IMR-90 (cell line): Measurements from ENCODE around the gene CYP21A2. TPM values are rescaled to one million over a fixed set of nuclear protein-coding genes. Genes with fewer than 3 reads are reported as not detected.

Experiments used
- ATAC-seq: fragments of 200-7000 bp; cut with Tn5 transposase; 2 replicates; pipeline ENCODE4 v1.9.1; 2020; ENCODE audit warnings: low read depth, mild to moderate bottlenecking, moderate library complexity
- BruUV-seq: library from RNA; stranded (reverse); fragments of 400-500 nt; replicated peaks from 2 replicates; lab custom pipeline; 2021; lab: Mats Ljungman, UMichigan
- CTCF ChIA-PET: fragments of 300-600 bp; formaldehyde crosslinking; extraction: SDS; loops from one replicate; lab custom pipeline; 2021; ENCODE audit warnings: antibody characterized with exemption; lab: Yijun Ruan, JAX
- POLR2A ChIA-PET: fragments of 300-600 bp; sonication (Branson Sonifier 250); formaldehyde crosslinking; loops from one replicate; lab custom pipeline; 2022; ENCODE audit warnings: antibody characterized with exemption; ENCODE audit not compliant: unreplicated experiment; lab: Charles Lee
- DNase-seq: peaks from one replicate; pipeline ENCODE4 v3.0.0; 2013
- H2AFZ ChIP-seq: replicated peaks from 2 replicates; pipeline ENCODE3; 2013; ENCODE audit warnings: low read length, mild to moderate bottlenecking; ENCODE audit not compliant: poor library complexity
- H2AK5ac ChIP-seq: 2 replicates; pipeline ENCODE4 v1.6.1; 2013; ENCODE audit warnings: low read depth, low read length, inconsistent platforms
- H2AK9ac ChIP-seq: replicated peaks from 2 replicates; pipeline ENCODE3; 2013; ENCODE audit warnings: mild to moderate bottlenecking, low read depth, low read length, moderate library complexity; ENCODE audit not compliant: poor library complexity
- H2BK120ac ChIP-seq: 2 replicates; pipeline ENCODE4 v1.6.1; 2013; ENCODE audit warnings: low read depth, low read length, inconsistent platforms
- H2BK15ac ChIP-seq: 3 replicates; pipeline ENCODE4 v1.6.1; 2013; ENCODE audit warnings: low read depth, low read length, inconsistent platforms
- H2BK20ac ChIP-seq: 2 replicates; pipeline ENCODE4 v1.6.1; 2013; ENCODE audit warnings: low read depth, mild to moderate bottlenecking, inconsistent platforms, low read length, moderate library complexity
- H2BK5ac ChIP-seq: 2 replicates; pipeline ENCODE4 v1.6.1; 2013; ENCODE audit warnings: mild to moderate bottlenecking, low read depth, low read length, inconsistent platforms; ENCODE audit not compliant: poor library complexity, severe bottlenecking
- H3K14ac ChIP-seq: replicated peaks from 2 replicates; pipeline ENCODE4 v1.6.1; 2013; ENCODE audit warnings: low read depth, low read length, inconsistent platforms
- H3K18ac ChIP-seq: 2 replicates; pipeline ENCODE4 v1.6.1; 2013; ENCODE audit warnings: low read depth, low read length, control low read depth
- H3K23ac ChIP-seq: 2 replicates; pipeline ENCODE4 v1.6.1; 2013; ENCODE audit warnings: low read depth, low read length, inconsistent platforms
- H3K27ac ChIP-seq: 2 replicates; pipeline ENCODE4 v1.5.1; 2013; ENCODE audit warnings: mild to moderate bottlenecking, control low read depth, low read length; ENCODE audit not compliant: insufficient read depth
- H3K27me3 ChIP-seq: 2 replicates; pipeline ENCODE4 v1.6.1; 2013; ENCODE audit warnings: low read length; ENCODE audit not compliant: control insufficient read depth, insufficient read depth
- H3K36me3 ChIP-seq: 2 replicates; pipeline ENCODE4 v1.6.1; 2013; ENCODE audit warnings: low read length, mixed read lengths; ENCODE audit not compliant: control insufficient read depth, insufficient read depth
- H3K4ac ChIP-seq: 2 replicates; pipeline ENCODE4 v1.6.1; 2013; ENCODE audit warnings: low read depth, low read length, inconsistent platforms
- H3K4me1 ChIP-seq: 2 replicates; pipeline ENCODE4 v1.6.1; 2013; ENCODE audit warnings: low read length, mixed read lengths; ENCODE audit not compliant: control insufficient read depth, insufficient read depth
- H3K4me2 ChIP-seq: 2 replicates; pipeline ENCODE4 v1.6.1; 2013; ENCODE audit warnings: low read depth, mild to moderate bottlenecking, control low read depth, low read length, moderate library complexity
- H3K4me3 ChIP-seq: 2 replicates; pipeline ENCODE4 v1.5.1; 2013; ENCODE audit warnings: low read depth, mild to moderate bottlenecking, control low read depth, low read length, moderate library complexity; ENCODE audit not compliant: insufficient read depth
- H3K56ac ChIP-seq: 2 replicates; pipeline ENCODE4 v1.6.1; 2013; ENCODE audit warnings: low read length, inconsistent platforms; ENCODE audit not compliant: insufficient read depth; ENCODE audit errors: extremely low read depth
- H3K79me1 ChIP-seq, 2 experiments: 2 replicates each; pipeline ENCODE4 v1.6.1; 2013; ENCODE audit warnings: low read length in 2 of 2, inconsistent platforms in 1 of 2, low read depth in 1 of 2
- H3K9ac ChIP-seq: 2 replicates; pipeline ENCODE4 v1.6.1; 2013; ENCODE audit warnings: low read depth, low read length, control low read depth
- H3K9me1 ChIP-seq: 2 replicates; pipeline ENCODE4 v1.6.1; 2013; ENCODE audit warnings: low read length, inconsistent platforms; ENCODE audit not compliant: insufficient read depth
- H3K9me3 ChIP-seq: 2 replicates; pipeline ENCODE4 v1.6.1; 2013; ENCODE audit warnings: low read length; ENCODE audit not compliant: control insufficient read depth, insufficient read depth
- H4K20me1 ChIP-seq: 2 replicates; pipeline ENCODE4 v1.6.1; 2013; ENCODE audit warnings: low read length, inconsistent platforms; ENCODE audit not compliant: insufficient read depth
- H4K5ac ChIP-seq: 2 replicates; pipeline ENCODE4 v1.6.1; 2013; ENCODE audit warnings: mild to moderate bottlenecking, low read depth, low read length, control low read depth
- H4K8ac ChIP-seq, 2 experiments: 2 replicates each; pipeline ENCODE4 v1.6.1; 2013; ENCODE audit warnings: low read depth in 2 of 2, low read length in 2 of 2, control low read depth in 1 of 2, inconsistent platforms in 1 of 2
- H4K91ac ChIP-seq: 2 replicates; pipeline ENCODE4 v1.6.1; 2013; ENCODE audit warnings: low read depth, low read length, inconsistent platforms; ENCODE audit not compliant: insufficient read depth
- CEBPB ChIP-seq: IDR thresholded peaks from 2 replicates; pipeline ENCODE4 v1.6.1; 2012; ENCODE audit warnings: low read depth, low read length, improper control_type of control experiment
- CHD1 ChIP-seq: IDR thresholded peaks from 2 replicates; pipeline ENCODE4 v1.6.1; 2012; ENCODE audit warnings: low read depth, low read length, improper control_type of control experiment
- FOS ChIP-seq: fragments of 150-350 bp; IDR thresholded peaks from 2 replicates; pipeline ENCODE4 v1.6.1; 2016; ENCODE audit warnings: low read depth, low read length
- MAFK ChIP-seq: IDR thresholded peaks from 2 replicates; pipeline ENCODE4 v1.6.1; 2012; ENCODE audit warnings: low read depth, low read length, improper control_type of control experiment
- MAZ ChIP-seq: IDR thresholded peaks from 2 replicates; pipeline ENCODE4 v1.6.1; 2012; ENCODE audit warnings: low read depth, mild to moderate bottlenecking, low read length, improper control_type of control experiment, moderate library complexity, borderline replicate concordance
- MXI1 ChIP-seq: IDR thresholded peaks from 2 replicates; pipeline ENCODE4 v1.6.1; 2012; ENCODE audit warnings: low read depth, mild to moderate bottlenecking, low read length, moderate library complexity, borderline replicate concordance
- NFE2L2 ChIP-seq: fragments of 150-350 bp; IDR thresholded peaks from 2 replicates; pipeline ENCODE4 v1.6.1; 2016; ENCODE audit warnings: low read depth, mild to moderate bottlenecking, low read length
- POLR2A ChIP-seq: IDR thresholded peaks from 2 replicates; pipeline ENCODE4 v1.6.1; 2012; ENCODE audit warnings: mild to moderate bottlenecking, low read depth, low read length
- RAD21 ChIP-seq: IDR thresholded peaks from 2 replicates; pipeline ENCODE4 v1.6.1; 2012; ENCODE audit warnings: low read length, improper control_type of control experiment
- RCOR1 ChIP-seq: IDR thresholded peaks from 2 replicates; pipeline ENCODE4 v1.6.1; 2012; ENCODE audit warnings: mild to moderate bottlenecking, low read length, improper control_type of control experiment; ENCODE audit not compliant: insufficient replicate concordance
- RFX5 ChIP-seq: IDR thresholded peaks from 2 replicates; pipeline ENCODE4 v1.8.0; 2012; ENCODE audit warnings: low read depth, mild to moderate bottlenecking, low read length, moderate library complexity
- SMC3 ChIP-seq: fragments of 150-350 bp; IDR thresholded peaks from 2 replicates; pipeline ENCODE4 v1.6.1; 2016; ENCODE audit warnings: low read depth, mild to moderate bottlenecking, antibody characterized with exemption, low read length, moderate library complexity
- WGBS, 2 experiments: methylation state at CpG; one replicate each; pipeline versions ENCODE4 v1.1.5 to v1.1.7; 2013; ENCODE audit warnings: missing lambda C conversion rate in 2 of 2; ENCODE audit not compliant: insufficient read length in 1 of 2; ENCODE audit errors: extremely low coverage in 2 of 2; 5-methylcytosine and 5-hydroxymethylcytosine counted together
- dilution Hi-C: fragments of 300-500 bp; cut with HindIII; formaldehyde crosslinking; loops from one replicate; pipeline ENCODE4 v1.14.3; 2018; ENCODE audit warnings: low sequenced_read_pairs; ENCODE audit not compliant: unreplicated experiment
- in situ Hi-C: fragments of 300-500 bp; cut with MboI; formaldehyde crosslinking; loops from 3 replicates; pipeline ENCODE4 v1.14.3; 2019; ENCODE audit warnings: low sequenced_read_pairs, inconsistent platforms, mixed read lengths
- intact Hi-C: fragments of 100-400 bp; cut with micrococcal nuclease; formaldehyde crosslinking; loops from 2 replicates; pipeline ENCODE4 v1.10.0; 2022
- polyA plus RNA-seq, 3 experiments: library from polyadenylated mRNA; depleted of rRNA; stranded (reverse); fragments of >200 nt; gene quantifications; 2 replicates each; pipeline ENCODE4 v1.2.3, GENCODE V29; 2012; ENCODE audit warnings: low replicate concordance in 1 of 3
- total RNA-seq: library from RNA; depleted of rRNA; stranded (reverse); fragments of >200 nt; gene quantifications from 2 replicates; pipeline ENCODE4 v1.2.3, GENCODE V29; 2012
- TF ChIP-seq, protein P1 (sequence below): fragments of 150-350 bp; IDR thresholded peaks from 2 replicates; pipeline ENCODE4 v1.6.1; 2016; ENCODE audit warnings: low read depth, mild to moderate bottlenecking, low read length, moderate library complexity, borderline replicate concordance
- TF ChIP-seq, protein P2 (sequence below): conservative IDR thresholded peaks from 2 replicates; pipeline ENCODE4 v1.5.1; 2012; ENCODE audit warnings: mild to moderate bottlenecking, low read depth, low read length, improper control_type of control experiment
- TF ChIP-seq, protein P3 (sequence below): fragments of 150-350 bp; IDR thresholded peaks from 2 replicates; pipeline ENCODE4 v1.6.1; 2017; ENCODE audit warnings: mild to moderate bottlenecking, antibody characterized with exemption, low read length, low read depth

Gene CYP21A2
- total and polyA plus RNA-seq, 2 of the 4 experiments (the other 2 are of a cell fraction): 0.03 TPM; not detected in 1

DNA sequence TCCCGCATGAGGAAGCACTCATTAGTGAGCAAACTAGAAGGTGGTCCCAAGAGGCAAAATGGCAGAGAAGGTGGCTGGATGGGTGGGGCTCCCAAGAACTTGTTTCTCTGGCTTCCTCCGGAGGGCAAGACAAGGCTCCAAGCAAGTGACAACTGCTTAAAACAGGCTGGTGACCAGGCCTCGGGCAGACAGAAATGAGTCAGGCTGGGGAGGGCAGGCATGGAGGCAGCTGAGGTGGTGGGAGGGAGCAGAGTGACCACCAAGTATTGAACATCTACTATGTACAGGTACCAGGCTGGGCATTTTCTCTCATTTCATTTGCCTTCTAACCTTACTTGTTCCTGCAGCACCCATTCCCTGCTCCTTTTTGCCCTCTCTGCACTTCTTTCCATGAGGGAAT is 37.6 kb downstream of the CYP21A2 start:
- ChIA-PET CTCF (interaction anchor here (0.5 kb wide), 1 partner anchor 61 kb away, joined by 3 read pairs; no protein-coding TSS in a partner anchor), POLR2A (interaction anchor here (0.8 kb wide), 1 partner anchor 52 kb away, joined by 3 read pairs; the partner anchor contains the start of gene ATF6B)
- H3K27ac ChIP-seq: no peak overlapping the region

More for the DNA sequence above, 37.6 kb downstream of the CYP21A2 start:
- H4K91ac ChIP-seq: no peak overlapping the region
- no peaks in the 10 kb centered on the region for H3K9me3 ChIP-seq
- no TSS peak for BruUV-seq
- H3K4ac ChIP-seq: 0 out of 2 replicates have a peak overlapping the region, but pooled peaks have one; percentile 10
- peaks cover 20% of the 10 kb centered on the region for H3K4me1 ChIP-seq
- TF ChIP-seq CHD1: no peak
- no peak for TF ChIP-seq MAFK
- TF ChIP-seq, protein P1, sequence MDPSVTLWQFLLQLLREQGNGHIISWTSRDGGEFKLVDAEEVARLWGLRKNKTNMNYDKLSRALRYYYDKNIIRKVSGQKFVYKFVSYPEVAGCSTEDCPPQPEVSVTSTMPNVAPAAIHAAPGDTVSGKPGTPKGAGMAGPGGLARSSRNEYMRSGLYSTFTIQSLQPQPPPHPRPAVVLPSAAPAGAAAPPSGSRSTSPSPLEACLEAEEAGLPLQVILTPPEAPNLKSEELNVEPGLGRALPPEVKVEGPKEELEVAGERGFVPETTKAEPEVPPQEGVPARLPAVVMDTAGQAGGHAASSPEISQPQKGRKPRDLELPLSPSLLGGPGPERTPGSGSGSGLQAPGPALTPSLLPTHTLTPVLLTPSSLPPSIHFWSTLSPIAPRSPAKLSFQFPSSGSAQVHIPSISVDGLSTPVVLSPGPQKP: no peak
- no peak for TF ChIP-seq CEBPB
- no peak for TF ChIP-seq RFX5
- TF ChIP-seq NFE2L2: no peak
- TF ChIP-seq, protein P2, sequence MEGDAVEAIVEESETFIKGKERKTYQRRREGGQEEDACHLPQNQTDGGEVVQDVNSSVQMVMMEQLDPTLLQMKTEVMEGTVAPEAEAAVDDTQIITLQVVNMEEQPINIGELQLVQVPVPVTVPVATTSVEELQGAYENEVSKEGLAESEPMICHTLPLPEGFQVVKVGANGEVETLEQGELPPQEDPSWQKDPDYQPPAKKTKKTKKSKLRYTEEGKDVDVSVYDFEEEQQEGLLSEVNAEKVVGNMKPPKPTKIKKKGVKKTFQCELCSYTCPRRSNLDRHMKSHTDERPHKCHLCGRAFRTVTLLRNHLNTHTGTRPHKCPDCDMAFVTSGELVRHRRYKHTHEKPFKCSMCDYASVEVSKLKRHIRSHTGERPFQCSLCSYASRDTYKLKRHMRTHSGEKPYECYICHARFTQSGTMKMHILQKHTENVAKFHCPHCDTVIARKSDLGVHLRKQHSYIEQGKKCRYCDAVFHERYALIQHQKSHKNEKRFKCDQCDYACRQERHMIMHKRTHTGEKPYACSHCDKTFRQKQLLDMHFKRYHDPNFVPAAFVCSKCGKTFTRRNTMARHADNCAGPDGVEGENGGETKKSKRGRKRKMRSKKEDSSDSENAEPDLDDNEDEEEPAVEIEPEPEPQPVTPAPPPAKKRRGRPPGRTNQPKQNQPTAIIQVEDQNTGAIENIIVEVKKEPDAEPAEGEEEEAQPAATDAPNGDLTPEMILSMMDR: no peak
- no peak for TF ChIP-seq RAD21
- no peak for TF ChIP-seq RCOR1
- no peak for TF ChIP-seq MAZ
- TF ChIP-seq FOS: no peak
- no peak for TF ChIP-seq MXI1
- TF ChIP-seq, protein P3, sequence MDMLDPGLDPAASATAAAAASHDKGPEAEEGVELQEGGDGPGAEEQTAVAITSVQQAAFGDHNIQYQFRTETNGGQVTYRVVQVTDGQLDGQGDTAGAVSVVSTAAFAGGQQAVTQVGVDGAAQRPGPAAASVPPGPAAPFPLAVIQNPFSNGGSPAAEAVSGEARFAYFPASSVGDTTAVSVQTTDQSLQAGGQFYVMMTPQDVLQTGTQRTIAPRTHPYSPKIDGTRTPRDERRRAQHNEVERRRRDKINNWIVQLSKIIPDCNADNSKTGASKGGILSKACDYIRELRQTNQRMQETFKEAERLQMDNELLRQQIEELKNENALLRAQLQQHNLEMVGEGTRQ: no peak
- TF ChIP-seq POLR2A: no peak
- no peak for TF ChIP-seq SMC3
- H2BK120ac ChIP-seq: no peak overlapping the region
- H3K23ac ChIP-seq: no peak overlapping the region
- H2AK9ac ChIP-seq: no peak overlapping the region
- intact Hi-C loops (no loop called here), dilution Hi-C loops (no loop called here), in situ Hi-C loops (no loop called here)
- WGBS, 2 experiments: 80% methylated on average over 2 of the region's 3 CpGs; no CpG with 5 or more reads in 1 of the 2 experiments
- H4K8ac ChIP-seq: no peak overlapping the region
- no peak overlapping the region for H3K18ac ChIP-seq
- ATAC-seq (no peak), DNase-seq (no peak)
- peaks cover 3% of the 10 kb centered on the region; the same call in 1 of the 2 replicates for H4K20me1 ChIP-seq
- no peak overlapping the region for H3K4me2 ChIP-seq
- H4K5ac ChIP-seq: no peak overlapping the region
- no peak overlapping the region for H2BK20ac ChIP-seq
- H2BK5ac ChIP-seq: no peak overlapping the region
- no peak overlapping the region for H3K56ac ChIP-seq
- no peak overlapping the region for H3K4me3 ChIP-seq
- no peak overlapping the region for H3K9ac ChIP-seq
- H3K9me1 ChIP-seq: peaks cover 16% of the 10 kb centered on the region
- H3K27me3 ChIP-seq: peaks cover 5% of the 10 kb centered on the region
- no peak overlapping the region for H2AFZ ChIP-seq
- no peak overlapping the region for H2BK15ac ChIP-seq
- H3K14ac ChIP-seq: no peak overlapping the region; the same call in 1 of the 2 replicates
- H3K36me3 ChIP-seq: no peaks in the 10 kb centered on the region
- H3K79me1 ChIP-seq: no peaks in the 10 kb centered on the region
- H2AK5ac ChIP-seq: peak overlapping the region; percentile 42; the same call in 1 of the 2 replicates
